IMR-90 (cell line): Measurements from ENCODE around the gene IL16. TPM values are rescaled to one million over a fixed set of nuclear protein-coding genes. Genes with fewer than 3 reads are reported as not detected.

Experiments used
- ATAC-seq: fragments of 200-7000 bp; cut with Tn5 transposase; 2 replicates; pipeline ENCODE4 v1.9.1; 2020; ENCODE audit warnings: low read depth, mild to moderate bottlenecking, moderate library complexity
- BruUV-seq: library from RNA; stranded (reverse); fragments of 400-500 nt; replicated peaks from 2 replicates; lab custom pipeline; 2021; lab: Mats Ljungman, UMichigan
- CTCF ChIA-PET: fragments of 300-600 bp; formaldehyde crosslinking; extraction: SDS; loops from one replicate; lab custom pipeline; 2021; ENCODE audit warnings: antibody characterized with exemption; lab: Yijun Ruan, JAX
- POLR2A ChIA-PET: fragments of 300-600 bp; sonication (Branson Sonifier 250); formaldehyde crosslinking; loops from one replicate; lab custom pipeline; 2022; ENCODE audit warnings: antibody characterized with exemption; ENCODE audit not compliant: unreplicated experiment; lab: Charles Lee
- DNase-seq: peaks from one replicate; pipeline ENCODE4 v3.0.0; 2013
- H2AFZ ChIP-seq: replicated peaks from 2 replicates; pipeline ENCODE3; 2013; ENCODE audit warnings: low read length, mild to moderate bottlenecking; ENCODE audit not compliant: poor library complexity
- H2AK5ac ChIP-seq: 2 replicates; pipeline ENCODE4 v1.6.1; 2013; ENCODE audit warnings: low read depth, low read length, inconsistent platforms
- H2AK9ac ChIP-seq: replicated peaks from 2 replicates; pipeline ENCODE3; 2013; ENCODE audit warnings: mild to moderate bottlenecking, low read depth, low read length, moderate library complexity; ENCODE audit not compliant: poor library complexity
- H2BK120ac ChIP-seq: 2 replicates; pipeline ENCODE4 v1.6.1; 2013; ENCODE audit warnings: low read depth, low read length, inconsistent platforms
- H2BK15ac ChIP-seq: 3 replicates; pipeline ENCODE4 v1.6.1; 2013; ENCODE audit warnings: low read depth, low read length, inconsistent platforms
- H2BK20ac ChIP-seq: 2 replicates; pipeline ENCODE4 v1.6.1; 2013; ENCODE audit warnings: low read depth, mild to moderate bottlenecking, inconsistent platforms, low read length, moderate library complexity
- H2BK5ac ChIP-seq: 2 replicates; pipeline ENCODE4 v1.6.1; 2013; ENCODE audit warnings: mild to moderate bottlenecking, low read depth, low read length, inconsistent platforms; ENCODE audit not compliant: poor library complexity, severe bottlenecking
- H3K14ac ChIP-seq: replicated peaks from 2 replicates; pipeline ENCODE4 v1.6.1; 2013; ENCODE audit warnings: low read depth, low read length, inconsistent platforms
- H3K18ac ChIP-seq: 2 replicates; pipeline ENCODE4 v1.6.1; 2013; ENCODE audit warnings: low read depth, low read length, control low read depth
- H3K23ac ChIP-seq: 2 replicates; pipeline ENCODE4 v1.6.1; 2013; ENCODE audit warnings: low read depth, low read length, inconsistent platforms
- H3K27ac ChIP-seq: 2 replicates; pipeline ENCODE4 v1.5.1; 2013; ENCODE audit warnings: mild to moderate bottlenecking, control low read depth, low read length; ENCODE audit not compliant: insufficient read depth
- H3K27me3 ChIP-seq: 2 replicates; pipeline ENCODE4 v1.6.1; 2013; ENCODE audit warnings: low read length; ENCODE audit not compliant: control insufficient read depth, insufficient read depth
- H3K36me3 ChIP-seq: 2 replicates; pipeline ENCODE4 v1.6.1; 2013; ENCODE audit warnings: low read length, mixed read lengths; ENCODE audit not compliant: control insufficient read depth, insufficient read depth
- H3K4ac ChIP-seq: 2 replicates; pipeline ENCODE4 v1.6.1; 2013; ENCODE audit warnings: low read depth, low read length, inconsistent platforms
- H3K4me1 ChIP-seq: 2 replicates; pipeline ENCODE4 v1.6.1; 2013; ENCODE audit warnings: low read length, mixed read lengths; ENCODE audit not compliant: control insufficient read depth, insufficient read depth
- H3K4me2 ChIP-seq: 2 replicates; pipeline ENCODE4 v1.6.1; 2013; ENCODE audit warnings: low read depth, mild to moderate bottlenecking, control low read depth, low read length, moderate library complexity
- H3K4me3 ChIP-seq: 2 replicates; pipeline ENCODE4 v1.5.1; 2013; ENCODE audit warnings: low read depth, mild to moderate bottlenecking, control low read depth, low read length, moderate library complexity; ENCODE audit not compliant: insufficient read depth
- H3K56ac ChIP-seq: 2 replicates; pipeline ENCODE4 v1.6.1; 2013; ENCODE audit warnings: low read length, inconsistent platforms; ENCODE audit not compliant: insufficient read depth; ENCODE audit errors: extremely low read depth
- H3K79me1 ChIP-seq, 2 experiments: 2 replicates each; pipeline ENCODE4 v1.6.1; 2013; ENCODE audit warnings: low read length in 2 of 2, inconsistent platforms in 1 of 2, low read depth in 1 of 2
- H3K9ac ChIP-seq: 2 replicates; pipeline ENCODE4 v1.6.1; 2013; ENCODE audit warnings: low read depth, low read length, control low read depth
- H3K9me1 ChIP-seq: 2 replicates; pipeline ENCODE4 v1.6.1; 2013; ENCODE audit warnings: low read length, inconsistent platforms; ENCODE audit not compliant: insufficient read depth
- H3K9me3 ChIP-seq: 2 replicates; pipeline ENCODE4 v1.6.1; 2013; ENCODE audit warnings: low read length; ENCODE audit not compliant: control insufficient read depth, insufficient read depth
- H4K20me1 ChIP-seq: 2 replicates; pipeline ENCODE4 v1.6.1; 2013; ENCODE audit warnings: low read length, inconsistent platforms; ENCODE audit not compliant: insufficient read depth
- H4K5ac ChIP-seq: 2 replicates; pipeline ENCODE4 v1.6.1; 2013; ENCODE audit warnings: mild to moderate bottlenecking, low read depth, low read length, control low read depth
- H4K8ac ChIP-seq, 2 experiments: 2 replicates each; pipeline ENCODE4 v1.6.1; 2013; ENCODE audit warnings: low read depth in 2 of 2, low read length in 2 of 2, control low read depth in 1 of 2, inconsistent platforms in 1 of 2
- H4K91ac ChIP-seq: 2 replicates; pipeline ENCODE4 v1.6.1; 2013; ENCODE audit warnings: low read depth, low read length, inconsistent platforms; ENCODE audit not compliant: insufficient read depth
- BHLHE40 ChIP-seq: fragments of 150-350 bp; IDR thresholded peaks from 2 replicates; pipeline ENCODE4 v1.6.1; 2016; ENCODE audit warnings: mild to moderate bottlenecking, low read depth, low read length
- CEBPB ChIP-seq: IDR thresholded peaks from 2 replicates; pipeline ENCODE4 v1.6.1; 2012; ENCODE audit warnings: low read depth, low read length, improper control_type of control experiment
- CHD1 ChIP-seq: IDR thresholded peaks from 2 replicates; pipeline ENCODE4 v1.6.1; 2012; ENCODE audit warnings: low read depth, low read length, improper control_type of control experiment
- MAZ ChIP-seq: IDR thresholded peaks from 2 replicates; pipeline ENCODE4 v1.6.1; 2012; ENCODE audit warnings: low read depth, mild to moderate bottlenecking, low read length, improper control_type of control experiment, moderate library complexity, borderline replicate concordance
- MXI1 ChIP-seq: IDR thresholded peaks from 2 replicates; pipeline ENCODE4 v1.6.1; 2012; ENCODE audit warnings: low read depth, mild to moderate bottlenecking, low read length, moderate library complexity, borderline replicate concordance
- NFE2L2 ChIP-seq: fragments of 150-350 bp; IDR thresholded peaks from 2 replicates; pipeline ENCODE4 v1.6.1; 2016; ENCODE audit warnings: low read depth, mild to moderate bottlenecking, low read length
- POLR2A ChIP-seq: IDR thresholded peaks from 2 replicates; pipeline ENCODE4 v1.6.1; 2012; ENCODE audit warnings: mild to moderate bottlenecking, low read depth, low read length
- RAD21 ChIP-seq: IDR thresholded peaks from 2 replicates; pipeline ENCODE4 v1.6.1; 2012; ENCODE audit warnings: low read length, improper control_type of control experiment
- RCOR1 ChIP-seq: IDR thresholded peaks from 2 replicates; pipeline ENCODE4 v1.6.1; 2012; ENCODE audit warnings: mild to moderate bottlenecking, low read length, improper control_type of control experiment; ENCODE audit not compliant: insufficient replicate concordance
- WGBS, 2 experiments: methylation state at CpG; one replicate each; pipeline versions ENCODE4 v1.1.5 to v1.1.7; 2013; ENCODE audit warnings: missing lambda C conversion rate in 2 of 2; ENCODE audit not compliant: insufficient read length in 1 of 2; ENCODE audit errors: extremely low coverage in 2 of 2; 5-methylcytosine and 5-hydroxymethylcytosine counted together
- dilution Hi-C: fragments of 300-500 bp; cut with HindIII; formaldehyde crosslinking; loops from one replicate; pipeline ENCODE4 v1.14.3; 2018; ENCODE audit warnings: low sequenced_read_pairs; ENCODE audit not compliant: unreplicated experiment
- in situ Hi-C: fragments of 300-500 bp; cut with MboI; formaldehyde crosslinking; loops from 3 replicates; pipeline ENCODE4 v1.14.3; 2019; ENCODE audit warnings: low sequenced_read_pairs, inconsistent platforms, mixed read lengths
- intact Hi-C: fragments of 100-400 bp; cut with micrococcal nuclease; formaldehyde crosslinking; loops from 2 replicates; pipeline ENCODE4 v1.10.0; 2022
- polyA plus RNA-seq, 3 experiments: library from polyadenylated mRNA; depleted of rRNA; stranded (reverse); fragments of >200 nt; gene quantifications; 2 replicates each; pipeline ENCODE4 v1.2.3, GENCODE V29; 2012; ENCODE audit warnings: low replicate concordance in 1 of 3
- total RNA-seq: library from RNA; depleted of rRNA; stranded (reverse); fragments of >200 nt; gene quantifications from 2 replicates; pipeline ENCODE4 v1.2.3, GENCODE V29; 2012
- TF ChIP-seq, protein P1 (sequence below): conservative IDR thresholded peaks from 2 replicates; pipeline ENCODE4 v1.5.1; 2012; ENCODE audit warnings: mild to moderate bottlenecking, low read depth, low read length, improper control_type of control experiment
- TF ChIP-seq, protein P2 (sequence below): fragments of 150-350 bp; IDR thresholded peaks from 2 replicates; pipeline ENCODE4 v1.6.1; 2017; ENCODE audit warnings: mild to moderate bottlenecking, antibody characterized with exemption, low read length, low read depth

Gene IL16
- total and polyA plus RNA-seq, 2 of the 4 experiments (the other 2 are of a cell fraction) = 0.18 to 0.27 TPM

DNA sequence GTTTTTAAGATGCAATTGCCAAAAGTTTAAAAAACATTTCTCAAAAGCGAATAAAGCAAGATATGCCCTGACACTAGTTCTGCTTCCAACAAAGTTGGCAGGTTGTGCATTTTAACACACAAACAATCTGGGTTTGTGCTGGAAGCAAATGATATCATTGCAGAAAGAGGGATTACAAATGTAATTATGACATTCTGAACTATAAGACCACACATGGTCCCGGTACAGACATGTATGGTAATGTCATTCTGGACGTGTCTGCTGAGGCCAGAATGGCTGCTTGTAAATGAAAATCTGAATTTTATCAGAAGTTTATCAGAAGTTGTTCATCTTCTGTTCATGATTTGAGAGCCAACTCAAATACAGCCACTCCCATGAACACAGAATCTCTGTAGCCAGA is 166.6 kb downstream of the IL16 start:
- BruUV-seq = no TSS peak

More for the DNA sequence above, 166.6 kb downstream of the IL16 start:
- no peak for DNase-seq
- Histone ChIP-seq H3K56ac (no peak overlapping the region), H2BK5ac (no peak overlapping the region), H4K5ac (no peak overlapping the region), H3K9ac (no peak overlapping the region), H3K27ac (no peak overlapping the region), H2AFZ (no peak overlapping the region), H3K18ac (no peak overlapping the region), H3K4ac (no peak overlapping the region), H2BK15ac (no peak overlapping the region), H2BK120ac (no peak overlapping the region), H3K14ac (no peak overlapping the region), H3K79me1 (no peaks in the 10 kb centered on the region), H3K4me3 (no peak overlapping the region), H3K9me3 (no peaks in the 10 kb centered on the region; the same call in 1 of the 2 replicates), H3K36me3 (no peaks in the 10 kb centered on the region), H2AK5ac (no peak overlapping the region), H4K20me1 (no peaks in the 10 kb centered on the region), H3K27me3 (no peaks in the 10 kb centered on the region), H4K91ac (no peak overlapping the region), H2BK20ac (no peak overlapping the region), H3K9me1 (0 out of 2 replicates have a peak, but pooled peaks cover 2% of the 10 kb centered on the region), H3K4me1 (no peaks in the 10 kb centered on the region), H2AK9ac (no peak overlapping the region), H3K23ac (no peak overlapping the region), H3K4me2 (no peak overlapping the region), H4K8ac (no peak overlapping the region)
- intact Hi-C loops (loop anchor here (5.0 kb wide), 1 partner anchor 209 kb away; no protein-coding TSS in a partner anchor), in situ Hi-C loops (no loop called here), dilution Hi-C loops (no loop called here)
- no peak for TF ChIP-seq RAD21
- no peak for TF ChIP-seq BHLHE40
- no peak for TF ChIP-seq MAZ
- no peak for TF ChIP-seq RCOR1
- TF ChIP-seq MXI1 = no peak
- no peak for TF ChIP-seq CEBPB
- TF ChIP-seq POLR2A = no peak
- TF ChIP-seq, protein P1, sequence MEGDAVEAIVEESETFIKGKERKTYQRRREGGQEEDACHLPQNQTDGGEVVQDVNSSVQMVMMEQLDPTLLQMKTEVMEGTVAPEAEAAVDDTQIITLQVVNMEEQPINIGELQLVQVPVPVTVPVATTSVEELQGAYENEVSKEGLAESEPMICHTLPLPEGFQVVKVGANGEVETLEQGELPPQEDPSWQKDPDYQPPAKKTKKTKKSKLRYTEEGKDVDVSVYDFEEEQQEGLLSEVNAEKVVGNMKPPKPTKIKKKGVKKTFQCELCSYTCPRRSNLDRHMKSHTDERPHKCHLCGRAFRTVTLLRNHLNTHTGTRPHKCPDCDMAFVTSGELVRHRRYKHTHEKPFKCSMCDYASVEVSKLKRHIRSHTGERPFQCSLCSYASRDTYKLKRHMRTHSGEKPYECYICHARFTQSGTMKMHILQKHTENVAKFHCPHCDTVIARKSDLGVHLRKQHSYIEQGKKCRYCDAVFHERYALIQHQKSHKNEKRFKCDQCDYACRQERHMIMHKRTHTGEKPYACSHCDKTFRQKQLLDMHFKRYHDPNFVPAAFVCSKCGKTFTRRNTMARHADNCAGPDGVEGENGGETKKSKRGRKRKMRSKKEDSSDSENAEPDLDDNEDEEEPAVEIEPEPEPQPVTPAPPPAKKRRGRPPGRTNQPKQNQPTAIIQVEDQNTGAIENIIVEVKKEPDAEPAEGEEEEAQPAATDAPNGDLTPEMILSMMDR = no peak
- TF ChIP-seq CHD1 = no peak
- no peak for TF ChIP-seq NFE2L2
- TF ChIP-seq, protein P2, sequence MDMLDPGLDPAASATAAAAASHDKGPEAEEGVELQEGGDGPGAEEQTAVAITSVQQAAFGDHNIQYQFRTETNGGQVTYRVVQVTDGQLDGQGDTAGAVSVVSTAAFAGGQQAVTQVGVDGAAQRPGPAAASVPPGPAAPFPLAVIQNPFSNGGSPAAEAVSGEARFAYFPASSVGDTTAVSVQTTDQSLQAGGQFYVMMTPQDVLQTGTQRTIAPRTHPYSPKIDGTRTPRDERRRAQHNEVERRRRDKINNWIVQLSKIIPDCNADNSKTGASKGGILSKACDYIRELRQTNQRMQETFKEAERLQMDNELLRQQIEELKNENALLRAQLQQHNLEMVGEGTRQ = no peak
- ChIA-PET POLR2A (no interaction called here), CTCF (no interaction called here)
- no peak for ATAC-seq
- WGBS, 2 experiments = no CpG with 5 or more reads among the region's 3 CpGs
